ENCODE data around the gene NMUR1. TPM values are rescaled to one million over a fixed set of nuclear protein-coding genes. Genes with fewer than 3 reads are reported as not detected.

NMUR1 gene
- polyA plus RNA-seq, 1 experiment = not detected

- TF ChIP-seq CTCF (IDR thresholded peaks at IDR 0.05; ENCODE audit: low read depth, low read length) = no peak
- ChIA-PET POLR2A (interaction anchor here (0.7 kb wide), 1 partner anchor 34 kb away, joined by 3 read pairs; no protein-coding TSS in a partner anchor), CTCF (interaction anchor here (0.6 to 3.2 kb wide), 4 partner anchors 8 to 572 kb away, joined by 3 to 33 read pairs (median 6); no protein-coding TSS in a partner anchor)
- no peak overlapping the region for H3K27ac ChIP-seq (ENCODE audit: low read depth, low read length)
- DNase-seq (ENCODE audit: low read depth, low spot score) = no peak
- peaks cover 4% of the 10 kb centered on the region; the same call in 1 of the 2 replicates for H3K9me3 ChIP-seq (ENCODE audit: control insufficient read depth, insufficient read depth, low read length)
- no peak overlapping the region for H3K4me3 ChIP-seq (ENCODE audit: low read depth, low read length)
- H3K27me3 ChIP-seq (ENCODE audit: control insufficient read depth, insufficient read depth, low read length) = no peaks in the 10 kb centered on the region
Observed at GRCh38 chr2:231518771-231519170, 11.5 kb downstream of the NMUR1 start.

- DNase-seq (ENCODE audit: low read depth, low spot score) = no peak
- TF ChIP-seq CTCF (IDR thresholded peaks at IDR 0.05; ENCODE audit: low read depth, low read length) = no peak
- POLR2A ChIA-PET = no interaction called here
- Histone ChIP-seq H3K27ac (ENCODE audit: low read depth, low read length) (no peak overlapping the region), H3K27me3 (ENCODE audit: control insufficient read depth, insufficient read depth, low read length) (no peaks in the 10 kb centered on the region), H3K4me3 (ENCODE audit: low read depth, low read length) (no peak overlapping the region), H3K9me3 (ENCODE audit: control insufficient read depth, insufficient read depth, low read length) (peaks cover 4% of the 10 kb centered on the region; the same call in 1 of the 2 replicates)
- CTCF ChIA-PET = no interaction called here
Observed at GRCh38 chr2:231515603-231516002, 14.6 kb downstream of the NMUR1 start.

- no peak for DNase-seq (ENCODE audit: low read depth, low spot score)
- Histone ChIP-seq H3K9me3 (ENCODE audit: control insufficient read depth, insufficient read depth, low read length) (peaks cover 4% of the 10 kb centered on the region; the same call in 1 of the 2 replicates), H3K4me3 (ENCODE audit: low read depth, low read length) (peak overlapping the region; percentile 86), H3K27me3 (ENCODE audit: control insufficient read depth, insufficient read depth, low read length) (no peaks in the 10 kb centered on the region), H3K27ac (ENCODE audit: low read depth, low read length) (peak overlapping the region; percentile 21)
- POLR2A ChIA-PET = no interaction called here
- CTCF ChIA-PET = no interaction called here
- TF ChIP-seq CTCF (IDR thresholded peaks at IDR 0.05; ENCODE audit: low read depth, low read length) = no peak
Observed at GRCh38 chr2:231514951-231515297, 15.3 kb downstream of the NMUR1 start.

- Histone ChIP-seq H3K9me3 (ENCODE audit: control insufficient read depth, insufficient read depth, low read length) (peaks cover 4% of the 10 kb centered on the region; the same call in 1 of the 2 replicates), H3K4me3 (ENCODE audit: low read depth, low read length) (peak overlapping the region; percentile 88), H3K27me3 (ENCODE audit: control insufficient read depth, insufficient read depth, low read length) (no peaks in the 10 kb centered on the region), H3K27ac (ENCODE audit: low read depth, low read length) (peak overlapping the region; percentile 57)
- ChIA-PET POLR2A (interaction anchor here (0.6 to 1.0 kb wide), 3 partner anchors 8 to 50 kb away, joined by 3 to 10 read pairs (median 3); partner anchors contain the start of gene NCL), CTCF (no interaction called here)
- peak; percentile 89 for DNase-seq (ENCODE audit: low read depth, low spot score)
- TF ChIP-seq CTCF (IDR thresholded peaks at IDR 0.05; ENCODE audit: low read depth, low read length) = no peak
Observed at GRCh38 chr2:231514225-231514950, 15.9 kb downstream of the NMUR1 start.

- Histone ChIP-seq H3K27ac (ENCODE audit: low read depth, low read length) (peak overlapping the region; percentile 57), H3K27me3 (ENCODE audit: control insufficient read depth, insufficient read depth, low read length) (no peaks in the 10 kb centered on the region), H3K4me3 (ENCODE audit: low read depth, low read length) (peak overlapping the region; percentile 88), H3K9me3 (ENCODE audit: control insufficient read depth, insufficient read depth, low read length) (peaks cover 4% of the 10 kb centered on the region; the same call in 1 of the 2 replicates)
- no peak for TF ChIP-seq CTCF (IDR thresholded peaks at IDR 0.05; ENCODE audit: low read depth, low read length)
- CTCF ChIA-PET = no interaction called here
- no peak for DNase-seq (ENCODE audit: low read depth, low spot score)
- POLR2A ChIA-PET = interaction anchor here (0.6 to 1.0 kb wide), 3 partner anchors 9 to 49 kb away, joined by 3 to 10 read pairs (median 3); partner anchors contain the start of gene NCL
Observed at GRCh38 chr2:231513746-231514224, 16.5 kb downstream of the NMUR1 start.
